Measurements from ENCODE around the gene ATG4D.
A peak's percentile ranks its signal among the peaks of the same experiment; 100 is the strongest.

Gene ATG4D

GRCh38 chr19:10586396-10586795 is 42.7 kb downstream of the ATG4D start:
- H3K4me3 ChIP-seq: no peak overlapping the region
- H3K27me3 ChIP-seq: no peaks in the 10 kb centered on the region
- no peak overlapping the region for H3K27ac ChIP-seq
- peaks cover 7 to 28% (median 23%) of the 10 kb centered on the region in 10 experiments; a peak in 19 of 20 replicates for H3K4me1 ChIP-seq
- H4K20me1 ChIP-seq: no peaks in the 10 kb centered on the region
- TF ChIP-seq Cebpa-rat (IDR thresholded peaks at IDR 0.05): no peak
- H3K36me3 ChIP-seq: no peaks in the 10 kb centered on the region
- no peaks in the 10 kb centered on the region for H3K9me3 ChIP-seq (replicated peaks in 1 of 11)
- H3K4me2 ChIP-seq: no peak overlapping the region
- no peak overlapping the region for H3K9ac ChIP-seq

DNA sequence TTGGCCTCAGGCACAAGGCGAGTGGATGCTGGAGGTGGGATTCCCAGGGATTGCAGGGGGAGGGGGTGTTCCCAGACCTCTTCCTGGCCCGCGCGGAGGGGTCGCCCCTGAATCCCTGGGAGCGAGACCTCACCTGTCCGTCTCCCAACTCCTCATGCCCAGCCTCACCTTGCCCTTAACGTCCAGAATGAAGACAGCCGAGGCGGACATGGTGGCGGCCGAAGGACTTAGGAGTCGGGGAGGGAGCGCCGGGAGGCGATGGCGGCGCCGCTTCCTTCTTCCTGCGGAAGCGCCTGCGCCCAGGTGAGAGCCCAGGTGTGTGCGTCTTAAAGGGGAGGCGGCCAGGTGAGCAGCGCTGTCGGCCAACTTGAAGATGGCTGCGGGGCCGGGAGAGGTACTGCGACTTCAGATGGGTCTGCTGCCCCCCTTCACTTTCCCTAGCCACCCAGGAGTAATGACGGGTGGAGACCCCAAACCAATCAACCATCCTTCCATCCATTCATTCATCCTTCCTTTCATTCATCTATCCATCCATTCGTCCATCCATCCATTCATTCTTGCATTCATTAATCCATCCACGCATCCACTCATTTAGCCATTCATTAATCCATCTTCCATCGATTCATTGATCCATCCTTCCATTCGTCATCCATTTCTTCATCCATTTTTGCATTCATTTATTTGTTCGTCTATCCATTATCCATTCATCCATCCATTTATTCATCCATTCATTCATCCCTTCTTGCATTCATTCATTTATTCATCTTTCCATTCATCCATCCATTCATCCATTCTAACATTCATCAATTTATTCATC is 43.5 kb downstream of the ATG4D start, which contains the start of gene AP1M2:
Gene AP1M2, minus strand, starts transcription at position 291 of the 817 bp plus-strand sequence. Its CDS starts 81 bp downstream, at position 210.
- Histone ChIP-seq H3K27ac (no peak within 1 kb of the TSS), H3K9ac (no peak within 1 kb of the TSS), H3K36me3 (no peaks in the 10 kb centered on the region), H4K20me1 (no peaks in the 10 kb centered on the region), H3K27me3 (no peaks in the 10 kb centered on the region), H3K4me3 (no peak within 1 kb of the TSS), H3K4me2 (no peak within 1 kb of the TSS), H3K9me3 (replicated peaks in 1 of 11) (no peaks in the 10 kb centered on the region), H3K4me1 (peaks cover 7 to 29% (median 25%) of the 10 kb centered on the region in 10 experiments; a peak in 19 of 20 replicates)
- TF ChIP-seq Cebpa-rat (IDR thresholded peaks at IDR 0.05): no peak

DNA sequence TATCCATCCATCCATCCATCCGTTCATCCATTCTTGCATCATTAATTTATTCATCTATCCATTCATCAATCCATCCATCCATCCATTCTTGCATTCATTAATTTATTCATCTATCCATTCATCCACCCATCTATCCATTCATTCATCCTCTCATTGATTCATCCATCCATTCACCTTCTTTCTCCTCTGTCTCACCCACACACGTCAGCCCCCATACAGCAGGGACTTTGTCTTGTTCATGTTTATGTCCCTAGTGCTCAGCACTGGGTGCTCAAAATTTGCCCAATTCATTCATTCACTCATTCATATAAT is 44.1 kb downstream of the ATG4D start:
- Histone ChIP-seq H3K4me2 (no peak overlapping the region), H4K20me1 (no peaks in the 10 kb centered on the region), H3K9me3 (replicated peaks in 1 of 11) (no peaks in the 10 kb centered on the region), H3K27me3 (no peaks in the 10 kb centered on the region), H3K9ac (no peak overlapping the region), H3K4me1 (peaks cover 7 to 35% (median 31%) of the 10 kb centered on the region in 10 experiments; a peak in 19 of 20 replicates), H3K27ac (no peak overlapping the region), H3K36me3 (no peaks in the 10 kb centered on the region), H3K4me3 (no peak overlapping the region)
- no peak for TF ChIP-seq Cebpa-rat (IDR thresholded peaks at IDR 0.05)

DNA sequence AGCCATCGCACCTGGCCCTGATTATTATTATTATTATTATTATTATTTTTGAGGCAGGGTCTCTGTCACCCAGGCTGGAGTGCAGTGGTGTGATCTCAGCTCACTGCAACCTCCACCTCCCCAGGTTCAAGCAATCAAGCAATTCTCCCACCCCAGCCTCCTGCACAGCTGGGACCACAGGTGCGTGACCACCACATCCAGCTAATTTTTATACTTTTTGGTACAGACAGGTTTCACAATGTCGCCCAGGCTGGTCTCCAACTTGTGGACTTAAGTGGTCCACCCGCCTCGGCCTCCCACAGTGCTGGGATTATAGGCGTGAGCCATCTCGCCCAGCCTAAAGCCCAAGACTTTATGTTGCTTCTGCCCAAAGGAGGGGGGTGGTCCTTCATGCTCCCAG is 49.4 kb downstream of the ATG4D start:
- TF ChIP-seq Cebpa-rat (IDR thresholded peaks at IDR 0.05): no peak
- no peaks in the 10 kb centered on the region for H4K20me1 ChIP-seq
- peak overlapping the region in 3 of 11 experiments; percentile 23 to 57 (median 38); a peak in 4 of 22 replicates for H3K9ac ChIP-seq
- H3K4me2 ChIP-seq: peak overlapping the region; percentile 57 to 77 (median 72)
- H3K27ac ChIP-seq: peak overlapping the region in 10 of 11 experiments; percentile 45 to 70 (median 62); a peak in 17 of 22 replicates
- H3K27me3 ChIP-seq: no peaks in the 10 kb centered on the region
- no peak overlapping the region for H3K4me3 ChIP-seq
- H3K9me3 ChIP-seq (replicated peaks in 1 of 11): no peaks in the 10 kb centered on the region
- H3K36me3 ChIP-seq: no peaks in the 10 kb centered on the region
- peaks cover 40 to 65% (median 58%) of the 10 kb centered on the region in 10 experiments for H3K4me1 ChIP-seq

GRCh38 chr19:10593820-10594637 is 50.3 kb downstream of the ATG4D start:
- Histone ChIP-seq H3K36me3 (no peaks in the 10 kb centered on the region), H3K4me3 (no peak overlapping the region), H3K9me3 (replicated peaks in 1 of 11) (no peaks in the 10 kb centered on the region), H4K20me1 (no peaks in the 10 kb centered on the region), H3K9ac (peak overlapping the region; percentile 1 to 57 (median 44); a peak in 12 of 22 replicates), H3K4me2 (peak overlapping the region; percentile 57 to 77 (median 72)), H3K27me3 (no peaks in the 10 kb centered on the region), H3K4me1 (peaks cover 40 to 73% (median 67%) of the 10 kb centered on the region in 10 experiments), H3K27ac (peak overlapping the region; percentile 39 to 70 (median 59); a peak in 21 of 22 replicates)
- TF ChIP-seq Cebpa-rat (IDR thresholded peaks at IDR 0.05): peak in 9 of 11 experiments; percentile 29 to 76 (median 42); a peak in 8 of 22 replicates

DNA sequence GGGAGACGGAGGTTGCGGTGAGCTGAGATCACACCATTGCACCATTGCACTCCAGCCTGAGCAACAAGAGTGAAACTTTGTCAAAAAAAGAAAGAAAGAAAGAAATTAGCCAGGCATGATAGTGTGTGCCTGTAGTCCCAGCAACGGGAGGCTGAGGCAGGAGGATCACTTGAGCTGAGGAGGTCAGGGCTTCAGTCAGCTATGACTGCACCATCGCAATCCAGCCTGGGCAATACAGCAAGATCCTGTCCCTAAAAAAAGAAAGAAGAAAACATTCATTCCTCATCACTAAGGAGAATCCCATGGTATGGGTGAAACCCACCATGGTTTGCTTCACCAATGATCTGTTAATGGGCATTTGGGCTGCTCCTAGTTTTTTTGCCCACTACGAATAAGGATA is 56.4 kb downstream of the ATG4D start:
- Histone ChIP-seq H4K20me1 (peaks cover 0 to 19% (median 9%) of the 10 kb centered on the region in 11 experiments; a peak in 15 of 22 replicates), H3K36me3 (peaks cover 0 to 5% (median 0%) of the 10 kb centered on the region in 11 experiments; a peak in 3 of 22 replicates), H3K27me3 (no peaks in the 10 kb centered on the region), H3K4me3 (no peak overlapping the region), H3K9ac (no peak overlapping the region), H3K9me3 (replicated peaks in 1 of 11) (no peaks in the 10 kb centered on the region), H3K4me2 (peak overlapping the region in 3 of 11 experiments; percentile 2 to 9 (median 6); a peak in 4 of 22 replicates), H3K27ac (no peak overlapping the region), H3K4me1 (peaks cover 43 to 83% (median 68%) of the 10 kb centered on the region in 10 experiments)
- no peak for TF ChIP-seq Cebpa-rat (IDR thresholded peaks at IDR 0.05)

- peak overlapping the region in 1 of 11 experiments; percentile 37; a peak in 2 of 22 replicates for H3K9ac ChIP-seq
- H3K27ac ChIP-seq: peak overlapping the region in 2 of 11 experiments; percentile 22 to 37; a peak in 6 of 22 replicates
- peak overlapping the region in 1 of 10 experiments; percentile 82; a peak in 5 of 20 replicates for H3K4me3 ChIP-seq
- H3K4me1 ChIP-seq: peaks cover 35 to 79% (median 66%) of the 10 kb centered on the region in 10 experiments
- peaks cover 0 to 37% (median 22%) of the 10 kb centered on the region in 11 experiments; a peak in 18 of 22 replicates for H4K20me1 ChIP-seq
- H3K9me3 ChIP-seq (replicated peaks in 1 of 11): no peaks in the 10 kb centered on the region
- TF ChIP-seq Cebpa-rat (IDR thresholded peaks at IDR 0.05): no peak
- H3K27me3 ChIP-seq: no peaks in the 10 kb centered on the region
- H3K36me3 ChIP-seq: peaks cover 0 to 20% (median under 1%) of the 10 kb centered on the region in 11 experiments; a peak in 6 of 22 replicates
- peak overlapping the region; percentile 4 to 71 (median 48); a peak in 16 of 22 replicates for H3K4me2 ChIP-seq
These were observed 58.3 kb downstream of the ATG4D start for GRCh38 chr19:10601999-10602329.

GRCh38 chr19:10602330-10603083 is 58.8 kb downstream of the ATG4D start:
- H3K27me3 ChIP-seq: no peaks in the 10 kb centered on the region
- H4K20me1 ChIP-seq: peaks cover 0 to 42% (median 27%) of the 10 kb centered on the region in 11 experiments; a peak in 18 of 22 replicates
- H3K4me3 ChIP-seq: peak overlapping the region; percentile 82 to 99 (median 96)
- H3K9ac ChIP-seq: peak overlapping the region; percentile 92 to 99 (median 98)
- H3K27ac ChIP-seq: peak overlapping the region; percentile 86 to 99 (median 95)
- H3K4me1 ChIP-seq: peaks cover 32 to 73% (median 60%) of the 10 kb centered on the region in 10 experiments
- TF ChIP-seq Cebpa-rat (IDR thresholded peaks at IDR 0.05): no peak
- no peaks in the 10 kb centered on the region for H3K9me3 ChIP-seq (replicated peaks in 1 of 11)
- peak overlapping the region; percentile 87 to 99 (median 97) for H3K4me2 ChIP-seq
- H3K36me3 ChIP-seq: peaks cover 0 to 25% (median 6%) of the 10 kb centered on the region in 11 experiments; a peak in 8 of 22 replicates

All from BLaER1 treated with 17β-estradiol and CSF1 and Interleukin-3, amounts not matched to agents 10 nM and 100 nM (cell line).